GM23248 (cell line): ENCODE results near the gene RCAN2. TPM values are rescaled to one million over a fixed set of nuclear protein-coding genes. Genes with fewer than 3 reads are reported as not detected.

Experiments used
- DNase-seq: peaks from one replicate; pipeline ENCODE4 v3.0.0-alpha.2; 2015
- H2AFZ ChIP-seq: fragments of 200-600 bp; sonication (generic); 2 replicates; pipeline ENCODE4 v1.6.1; 2016; ENCODE audit warnings: antibody characterized with exemption
- H3F3A ChIP-seq: fragments of 200-600 bp; sonication (generic); 2 replicates; pipeline ENCODE4 v1.6.1; 2016; ENCODE audit warnings: mild to moderate bottlenecking, antibody characterized with exemption, mixed run types; ENCODE audit not compliant: insufficient read depth
- H3K27ac ChIP-seq: fragments of 200-600 bp; sonication (generic); 2 replicates; pipeline ENCODE4 v1.5.1; 2016; ENCODE audit warnings: mild to moderate bottlenecking
- H3K27me3 ChIP-seq: fragments of 200-600 bp; sonication (generic); replicated peaks from 2 replicates; pipeline ENCODE4 v1.6.1; 2016; ENCODE audit warnings: mild to moderate bottlenecking; ENCODE audit not compliant: insufficient read depth
- H3K36me3 ChIP-seq: fragments of 200-600 bp; sonication (generic); 2 replicates; pipeline ENCODE4 v1.6.1; 2016; ENCODE audit warnings: low read depth, mild to moderate bottlenecking
- H3K4me1 ChIP-seq: fragments of 200-600 bp; sonication (generic); 2 replicates; pipeline ENCODE4 v1.6.1; 2016; ENCODE audit warnings: mild to moderate bottlenecking; ENCODE audit not compliant: insufficient read depth
- H3K4me2 ChIP-seq: fragments of 200-600 bp; sonication (generic); one replicate; pipeline ENCODE4 v1.6.1; 2016; ENCODE audit warnings: mild to moderate bottlenecking; ENCODE audit not compliant: unreplicated experiment
- H3K4me3 ChIP-seq: fragments of 200-600 bp; sonication (generic); 2 replicates; pipeline ENCODE4 v1.5.1; 2016; ENCODE audit warnings: mild to moderate bottlenecking
- H3K79me2 ChIP-seq: fragments of 200-600 bp; sonication (generic); 2 replicates; pipeline ENCODE4 v1.6.1; 2016; ENCODE audit warnings: mild to moderate bottlenecking; ENCODE audit not compliant: insufficient read depth
- H3K9ac ChIP-seq: fragments of 200-600 bp; sonication (generic); 2 replicates; pipeline ENCODE4 v1.6.1; 2016; ENCODE audit warnings: mild to moderate bottlenecking
- H3K9me2 ChIP-seq: fragments of 200-600 bp; sonication (generic); 2 replicates; pipeline ENCODE4 v1.6.1; 2016; ENCODE audit warnings: mixed run types, mild to moderate bottlenecking, moderate library complexity; ENCODE audit not compliant: insufficient read depth
- H3K9me3 ChIP-seq: fragments of 200-600 bp; sonication (generic); one replicate; pipeline ENCODE4 v1.6.1; 2017; ENCODE audit warnings: low read depth
- H4K20me1 ChIP-seq: fragments of 200-600 bp; sonication (generic); 2 replicates; pipeline ENCODE4 v1.6.0; 2016; ENCODE audit not compliant: insufficient read depth
- EZH2 ChIP-seq: fragments of 200-600 bp; sonication (generic); IDR thresholded peaks from 2 replicates; pipeline ENCODE4 v1.6.1; 2018; ENCODE audit warnings: antibody characterized with exemption, mild to moderate bottlenecking; ENCODE audit not compliant: insufficient read depth, poor library complexity, severe bottlenecking
- EZH2phosphoT487 ChIP-seq: fragments of 200-600 bp; sonication (generic); IDR thresholded peaks from 2 replicates; pipeline ENCODE4 v1.6.1; 2018; ENCODE audit warnings: antibody characterized with exemption, moderate library complexity, mild to moderate bottlenecking, low read depth; ENCODE audit not compliant: insufficient read depth
- WGBS, 2 experiments: methylation state at CpG; one replicate each; pipeline ENCODE4 v1.1.6; 2015 to 2017; ENCODE audit warnings: low lambda C conversion rate in 2 of 2, low coverage in 1 of 2; ENCODE audit errors: missing lambda C conversion rate in 2 of 2; 5-methylcytosine and 5-hydroxymethylcytosine counted together
- in situ Hi-C: fragments of 300-500 bp; cut with MboI; formaldehyde crosslinking; loops from 2 replicates; pipeline ENCODE4 v1.15.0; 2020
- polyA plus RNA-seq: library from polyadenylated mRNA; unstranded; fragments of >200 nt; fragmentation: Nextera tagmentation; extraction: Ambion mirVana; gene quantifications from 2 replicates; pipeline ENCODE4 v1.2.1, GENCODE V29; 2016
- total RNA-seq: library from RNA; depleted of rRNA; stranded (reverse); fragments of >200 nt; shearing (Covaris generic); gene quantifications from 2 replicates; pipeline ENCODE4 v1.2.3, GENCODE V29; 2014

Gene RCAN2
- total and polyA plus RNA-seq, 2 experiments from 2014 or later = 6.5 to 8.8 TPM

DNA sequence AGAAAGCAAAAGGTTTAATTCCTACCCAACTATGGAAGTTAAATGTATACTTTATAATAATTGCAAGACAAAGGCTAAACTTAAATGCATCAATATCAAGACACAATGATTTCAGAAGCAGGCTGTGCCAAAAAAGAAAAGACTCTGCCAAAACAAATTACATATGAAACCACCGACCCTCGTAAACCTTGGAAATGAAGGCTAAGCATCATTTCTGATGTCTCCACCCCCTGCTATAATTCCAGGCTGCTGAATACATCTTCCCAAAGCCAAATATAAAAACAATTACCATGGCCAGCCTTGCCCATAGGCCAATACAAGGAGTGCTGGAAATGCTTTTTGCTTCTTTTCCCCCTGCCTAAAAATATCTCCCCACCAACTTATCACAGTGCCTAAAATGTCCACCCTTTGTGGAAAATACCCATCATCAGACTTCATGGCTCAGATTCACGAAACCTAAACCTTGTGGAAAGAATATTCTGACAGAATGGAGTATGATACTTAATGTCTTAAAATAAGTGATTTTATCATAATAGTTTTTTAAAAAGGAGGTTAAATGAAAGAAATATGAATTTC lies 37.4 kb downstream of the RCAN2 start:
- Histone ChIP-seq H3K79me2 (no peaks in the 10 kb centered on the region), H3K4me1 (peaks cover 27% of the 10 kb centered on the region), H3K27me3 (no peaks in the 10 kb centered on the region), H3K9ac (peak overlapping the region; percentile 28), H2AFZ (peak overlapping the region; percentile 23), H3K9me2 (no peaks in the 10 kb centered on the region), H3K9me3 (no peaks in the 10 kb centered on the region), H4K20me1 (no peaks in the 10 kb centered on the region), H3K36me3 (no peaks in the 10 kb centered on the region), H3F3A (peaks cover 37% of the 10 kb centered on the region), H3K4me3 (peak overlapping the region; percentile 55), H3K27ac (peak overlapping the region; percentile 60), H3K4me2 (peak overlapping the region; percentile 76)
- 32 to 33% methylated on average over 3 of the region's 3 CpGs for WGBS, 2 experiments
- DNase-seq = peak; percentile 46
- in situ Hi-C loops = no loop called here
- TF ChIP-seq EZH2phosphoT487 = no peak
- no peak for TF ChIP-seq EZH2

DNA sequence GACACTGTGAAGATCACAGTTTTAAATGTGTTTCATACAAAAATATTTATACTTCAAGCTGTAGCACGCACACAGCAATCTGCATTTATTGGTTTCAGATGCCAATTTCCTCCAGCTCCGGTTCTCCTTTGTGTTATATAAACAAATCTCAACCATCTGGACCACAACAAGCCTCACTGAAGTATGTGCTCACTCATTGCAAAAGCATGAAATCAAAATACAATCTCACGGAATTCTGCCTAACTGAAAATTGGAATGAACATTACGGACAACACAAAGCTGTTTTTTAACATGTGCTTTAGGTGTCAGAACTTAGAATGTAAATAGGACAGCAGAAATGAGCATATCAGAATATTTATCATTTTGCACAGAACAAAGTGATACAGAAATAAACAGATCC lies 38.0 kb downstream of the RCAN2 start:
- 0 to 1% methylated on average over 4 of the region's 4 CpGs for WGBS, 2 experiments
- Histone ChIP-seq H3K4me2 (peak overlapping the region; percentile 76), H3K9ac (peak overlapping the region; percentile 28), H3K27ac (peak overlapping the region; percentile 60), H3K4me3 (peak overlapping the region; percentile 55), H3K36me3 (no peaks in the 10 kb centered on the region), H4K20me1 (no peaks in the 10 kb centered on the region), H3K4me1 (peaks cover 27% of the 10 kb centered on the region), H2AFZ (0 out of 2 replicates have a peak overlapping the region, but pooled peaks have one; percentile 23), H3K27me3 (no peaks in the 10 kb centered on the region), H3K79me2 (no peaks in the 10 kb centered on the region), H3K9me2 (no peaks in the 10 kb centered on the region), H3K9me3 (no peaks in the 10 kb centered on the region), H3F3A (peaks cover 43% of the 10 kb centered on the region)
- in situ Hi-C loops = no loop called here
- DNase-seq = peak; percentile 88
- TF ChIP-seq EZH2 = no peak
- TF ChIP-seq EZH2phosphoT487 = no peak

DNA sequence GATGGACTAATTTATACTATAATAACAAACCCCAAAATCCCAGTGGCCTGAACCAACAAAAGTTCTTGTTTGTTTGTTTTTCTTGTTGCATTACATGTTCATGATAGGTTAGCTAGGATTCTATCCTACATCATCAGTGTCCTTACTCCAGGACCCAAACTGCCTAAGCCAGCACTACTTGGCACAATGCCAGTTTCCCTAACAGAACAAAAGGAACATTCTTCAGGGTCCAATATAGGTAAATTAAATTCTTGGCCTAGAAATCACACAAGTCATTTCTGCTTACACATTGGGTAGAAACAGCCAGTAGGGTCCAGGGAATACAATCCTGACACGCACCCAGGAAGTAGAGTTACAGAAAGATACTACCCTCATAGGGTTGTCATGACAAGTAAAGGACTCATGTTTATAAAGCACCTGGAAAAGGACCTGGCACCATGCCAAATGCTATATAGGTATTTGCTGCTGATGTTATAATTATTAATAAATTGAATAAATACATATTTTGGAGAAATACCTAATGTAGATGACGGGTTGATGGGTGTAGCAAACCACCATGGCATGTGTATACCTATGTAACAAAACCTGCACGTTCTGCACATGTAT lies 38.8 kb downstream of the RCAN2 start:
- Histone ChIP-seq H3K27me3 (no peaks in the 10 kb centered on the region), H3K9me3 (no peaks in the 10 kb centered on the region), H3K79me2 (no peaks in the 10 kb centered on the region), H3F3A (peaks cover 49% of the 10 kb centered on the region), H3K4me1 (peaks cover 27% of the 10 kb centered on the region), H3K9me2 (no peaks in the 10 kb centered on the region), H3K4me3 (no peak overlapping the region), H4K20me1 (no peaks in the 10 kb centered on the region), H3K4me2 (peak overlapping the region; percentile 76), H3K36me3 (no peaks in the 10 kb centered on the region), H2AFZ (no peak overlapping the region), H3K27ac (peak overlapping the region; percentile 60), H3K9ac (no peak overlapping the region)
- no peak for TF ChIP-seq EZH2
- no peak for TF ChIP-seq EZH2phosphoT487
- WGBS, 2 experiments = 93 to 96% methylated on average over 3 of the region's 3 CpGs
- no peak for DNase-seq
- in situ Hi-C loops = no loop called here

DNA sequence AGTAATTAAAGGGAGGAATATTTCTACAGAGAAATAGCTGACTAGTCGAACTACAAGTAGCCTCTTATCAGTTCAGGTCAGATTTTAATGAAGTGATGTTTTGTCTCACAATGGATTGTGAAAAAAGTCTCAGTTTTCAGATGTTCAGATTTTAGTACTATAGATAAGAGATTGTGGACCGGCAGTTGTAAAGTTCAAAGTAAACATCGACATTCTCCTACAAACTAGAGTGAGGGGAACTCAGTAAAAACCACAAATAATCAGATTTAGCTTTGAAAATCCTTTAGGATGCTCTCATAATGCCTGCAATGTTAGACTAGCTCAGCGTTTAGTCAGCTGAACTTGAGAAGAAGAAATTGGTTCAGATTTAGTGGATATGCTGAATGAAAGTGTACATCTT lies 39.9 kb downstream of the RCAN2 start:
- Histone ChIP-seq H3K4me1 (peaks cover 27% of the 10 kb centered on the region), H4K20me1 (no peaks in the 10 kb centered on the region), H3K4me3 (no peak overlapping the region), H3F3A (peaks cover 49% of the 10 kb centered on the region), H3K4me2 (no peak overlapping the region), H3K9ac (no peak overlapping the region), H3K9me2 (no peaks in the 10 kb centered on the region), H3K9me3 (no peaks in the 10 kb centered on the region), H3K27me3 (no peaks in the 10 kb centered on the region), H3K36me3 (no peaks in the 10 kb centered on the region), H3K79me2 (no peaks in the 10 kb centered on the region), H2AFZ (no peak overlapping the region), H3K27ac (no peak overlapping the region)
- DNase-seq = no peak
- TF ChIP-seq EZH2 = no peak
- no peak for TF ChIP-seq EZH2phosphoT487
- WGBS, 2 experiments = 80 to 82% methylated on average over 4 of the region's 4 CpGs
- in situ Hi-C loops = no loop called here
